EL (cell line): ENCODE data around the gene DNAH14.
"Not testable (repeated sequence)": the region's sequence is repeated elsewhere in the genome, so short reads cannot be mapped to it uniquely, and the experiment has no call there.

Source experiments
- DNase-seq: peaks from one replicate; pipeline ENCODE4 v3.0.0-alpha.2; 2016

Gene DNAH14

DNA sequence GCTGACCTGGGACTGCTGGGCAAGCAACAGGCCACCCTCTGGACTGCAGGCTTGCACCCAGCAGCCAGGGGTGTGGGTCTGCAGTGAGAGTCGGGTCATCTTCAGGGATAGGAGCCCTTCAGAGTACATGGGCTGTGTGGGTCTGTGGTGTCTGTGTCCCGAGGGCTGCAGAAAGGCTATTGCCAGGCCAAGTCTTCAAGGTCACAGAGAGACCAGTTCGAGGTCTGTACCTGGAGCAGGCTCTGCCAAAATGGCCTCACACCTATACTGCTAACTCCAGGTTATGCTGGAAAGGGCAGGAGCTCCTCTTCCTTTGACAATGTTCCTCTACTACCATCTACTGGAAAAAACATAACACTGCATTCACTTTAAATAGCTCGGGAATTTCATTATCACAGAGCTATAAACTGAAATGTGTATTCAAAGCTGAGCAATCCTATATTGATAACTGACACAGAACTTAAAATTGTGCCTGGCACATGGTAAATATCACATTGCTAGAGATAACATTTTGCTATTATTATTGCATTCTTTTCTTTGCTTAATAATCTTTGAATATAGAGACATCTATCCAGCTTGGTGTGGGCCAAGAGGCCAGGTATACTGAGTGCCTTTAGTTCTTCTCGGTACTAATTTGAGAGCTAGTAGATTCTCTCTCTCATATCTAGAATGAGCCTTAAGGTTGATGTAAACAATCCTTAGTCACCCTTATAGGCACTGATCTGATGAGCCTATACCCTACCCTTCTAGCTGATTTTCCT lies 6.9 kb upstream of the DNAH14 start:
- peak; percentile 28 for DNase-seq

DNA sequence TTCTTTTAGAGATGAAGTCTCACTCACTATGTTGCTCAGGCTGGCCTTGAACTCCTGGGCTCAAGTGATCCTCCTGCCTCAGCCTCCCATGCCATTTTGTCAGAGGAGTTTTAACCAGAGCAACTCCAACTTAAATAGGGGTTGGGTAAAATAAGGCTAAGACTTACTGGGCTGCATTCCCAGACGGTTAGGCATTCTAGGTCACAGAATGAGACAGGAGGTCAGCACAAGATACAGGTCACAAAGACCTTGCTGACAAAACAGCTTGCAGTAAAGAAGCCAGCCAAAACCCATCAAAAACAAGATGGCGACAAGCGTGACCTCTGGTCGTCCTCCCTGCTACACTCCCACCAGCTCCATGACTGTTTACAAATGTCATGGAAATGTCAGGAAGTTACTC lies 5.7 kb upstream of the DNAH14 start:
- no peak for DNase-seq

DNA sequence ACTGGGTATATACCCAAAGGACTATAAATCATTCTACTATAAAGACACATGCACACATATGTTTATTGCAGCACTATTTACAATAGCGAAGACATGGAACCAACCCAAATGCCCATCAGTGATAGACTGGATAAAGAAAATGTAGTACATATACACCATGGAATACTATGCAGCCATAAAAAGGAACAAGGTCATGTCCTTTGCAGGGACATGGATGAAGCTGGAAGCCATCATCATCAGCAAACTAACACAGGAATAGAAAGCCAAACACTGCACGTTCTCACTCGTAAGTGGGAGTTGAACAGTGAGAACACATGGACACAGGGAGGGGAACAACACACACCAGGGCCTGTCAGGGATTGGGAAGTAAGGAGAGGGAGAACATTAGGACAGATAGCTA lies 1.8 kb upstream of the DNAH14 start:
- DNase-seq, result not testable (repeated sequence)

- DNase-seq, result no peak
These were observed 569 bp upstream of the DNAH14 start for GRCh38 chr1:224928906-224929305.

DNA sequence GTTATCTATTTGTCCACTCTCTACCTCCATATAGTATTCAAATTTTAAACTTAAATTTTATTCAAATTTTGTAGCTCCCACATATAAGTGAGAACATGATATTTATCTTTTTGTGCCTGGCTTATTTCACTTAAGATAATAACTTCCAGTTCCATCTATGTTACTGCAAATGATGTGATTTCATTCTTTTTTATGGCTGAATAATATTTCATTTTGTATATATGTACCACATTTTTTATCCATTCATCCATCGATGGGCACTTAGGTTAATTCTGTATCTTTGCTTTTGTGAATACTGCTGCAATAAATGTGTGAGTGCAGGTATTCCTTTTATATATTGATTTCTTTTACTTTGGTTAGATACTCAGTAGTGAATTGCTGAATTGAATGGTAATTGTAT lies 2.1 kb downstream of the DNAH14 start:
- no peak for DNase-seq

- DNase-seq, result no peak
These were observed 3.3 kb downstream of the DNAH14 start for GRCh38 chr1:224932607-224933249.

GRCh38 chr1:224933584-224933983 lies 4.1 kb downstream of the DNAH14 start:
- no peak for DNase-seq

- no peak for DNase-seq
These were observed 9.2 kb downstream of the DNAH14 start for GRCh38 chr1:224938652-224939051.

GRCh38 chr1:224939844-224940425 lies 10.5 kb downstream of the DNAH14 start:
- peak; percentile 11 for DNase-seq

DNA sequence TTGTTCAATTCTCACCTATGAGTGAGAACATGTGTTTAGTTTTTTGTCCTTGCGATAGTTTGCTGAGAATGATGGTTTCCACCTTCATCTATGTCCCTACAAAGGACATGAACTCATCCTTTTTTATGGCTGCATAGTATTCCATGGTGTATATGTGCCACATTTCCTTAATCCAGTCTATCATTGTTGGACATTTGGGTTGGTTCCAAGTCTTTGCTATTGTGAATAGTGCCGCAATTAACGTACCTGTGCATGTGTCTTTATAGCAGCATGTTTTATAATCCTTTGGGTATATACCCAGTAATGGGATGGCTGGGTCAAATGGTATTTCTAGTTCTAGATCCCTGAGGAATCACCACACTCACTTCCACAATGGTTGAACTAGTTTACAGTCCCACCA lies 11.3 kb downstream of the DNAH14 start:
- not testable (repeated sequence) for DNase-seq

DNA sequence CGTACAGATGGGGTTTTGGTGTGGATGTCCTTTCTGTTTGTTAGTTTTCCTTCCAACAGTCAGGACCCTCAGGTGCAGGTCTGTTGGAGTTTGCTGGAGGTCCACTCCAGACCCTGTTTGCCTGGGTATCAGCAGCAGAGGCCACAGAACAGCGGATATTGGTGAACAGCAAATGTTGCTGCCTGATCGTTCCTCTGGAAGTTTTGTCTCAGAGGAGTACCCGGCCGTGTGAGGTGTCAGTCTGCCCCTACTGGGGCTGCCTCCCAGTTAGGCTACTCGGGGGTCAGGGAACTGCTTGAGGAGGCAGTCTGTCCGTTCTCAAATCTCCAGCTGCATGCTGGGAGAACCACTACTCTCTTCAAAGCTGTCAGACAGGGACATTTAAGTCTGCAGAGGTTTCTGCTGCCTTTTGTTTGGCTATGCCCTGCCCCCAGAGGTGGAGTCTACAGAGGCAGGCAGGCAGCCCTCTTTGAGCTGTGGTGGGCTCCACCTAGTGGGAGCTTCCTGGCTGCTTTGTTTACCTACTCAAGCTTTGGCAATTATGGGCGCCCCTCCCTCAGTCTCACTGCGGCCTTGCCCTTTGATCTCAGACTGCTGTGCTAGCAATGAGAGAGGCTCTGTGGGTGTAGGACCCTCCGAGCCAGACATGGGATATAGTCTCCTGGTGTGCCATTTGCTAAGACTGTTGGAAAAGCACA lies 16.3 kb downstream of the DNAH14 start:
- not testable (repeated sequence) for DNase-seq

DNA sequence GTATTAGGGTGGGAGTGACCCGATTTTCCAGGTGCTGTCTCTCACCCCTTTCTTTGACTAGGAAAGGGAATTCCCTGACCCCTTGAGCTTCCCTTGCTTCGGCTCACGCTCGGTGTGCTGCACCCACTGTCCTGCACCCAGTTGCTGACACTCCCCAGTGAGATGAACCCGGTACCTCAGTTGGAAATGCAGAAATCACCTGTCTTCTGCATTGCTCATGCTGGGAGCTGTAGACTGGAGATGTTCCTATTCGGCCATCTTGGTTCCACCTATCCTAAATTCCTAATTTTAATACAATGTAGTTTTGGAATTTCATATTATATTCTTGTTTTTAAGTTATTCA lies 16.8 kb downstream of the DNAH14 start:
- DNase-seq, result not testable (repeated sequence)

DNA sequence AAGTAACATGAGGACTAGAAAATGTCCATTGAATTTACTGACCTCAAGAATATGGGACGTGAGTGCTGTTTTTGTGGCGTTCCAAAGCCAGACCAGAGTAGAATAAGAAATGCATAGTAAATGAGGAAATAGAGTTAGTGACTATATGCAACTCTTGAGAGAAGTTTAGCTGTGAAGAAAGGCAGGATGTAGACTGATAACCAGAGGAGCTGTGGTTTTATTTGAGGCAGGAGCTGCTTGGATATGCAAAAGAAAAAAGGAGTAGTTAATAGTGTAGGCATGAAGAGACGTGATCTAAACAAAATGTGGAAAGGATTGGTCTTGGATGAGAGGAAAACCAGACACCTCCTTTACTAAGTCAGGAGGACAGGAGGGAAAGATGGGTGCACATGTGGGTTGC lies 28.2 kb downstream of the DNAH14 start:
- DNase-seq, result no peak

- DNase-seq, result no peak
These were observed 29.0 kb downstream of the DNAH14 start for GRCh38 chr1:224958490-224958889.

- no peak for DNase-seq
These were observed 29.6 kb downstream of the DNAH14 start for GRCh38 chr1:224959115-224959514.

GRCh38 chr1:224959656-224960055 lies 30.2 kb downstream of the DNAH14 start:
- no peak for DNase-seq

DNA sequence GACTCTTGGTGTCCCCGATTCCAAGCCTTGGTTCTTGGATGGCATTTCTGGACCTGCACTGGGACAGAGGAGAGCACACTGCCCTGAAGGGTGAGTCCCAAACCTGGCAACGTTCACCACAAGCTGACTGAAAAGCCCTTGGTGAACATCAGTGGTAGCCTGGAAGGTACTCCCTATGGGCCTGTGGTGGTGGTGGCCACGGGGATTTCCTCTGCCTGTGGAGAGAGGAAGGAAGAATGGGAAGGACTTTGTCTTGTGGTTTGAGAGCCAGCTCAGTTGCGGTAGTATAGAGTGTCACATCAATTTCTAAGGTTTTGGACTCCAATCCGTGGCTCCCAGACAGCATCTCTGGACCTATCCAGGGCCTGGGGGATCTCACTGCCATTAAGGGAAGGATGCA lies 50.7 kb downstream of the DNAH14 start:
- DNase-seq, result no peak

GRCh38 chr1:224981922-224982354 lies 52.5 kb downstream of the DNAH14 start:
- not testable (repeated sequence) for DNase-seq

DNA sequence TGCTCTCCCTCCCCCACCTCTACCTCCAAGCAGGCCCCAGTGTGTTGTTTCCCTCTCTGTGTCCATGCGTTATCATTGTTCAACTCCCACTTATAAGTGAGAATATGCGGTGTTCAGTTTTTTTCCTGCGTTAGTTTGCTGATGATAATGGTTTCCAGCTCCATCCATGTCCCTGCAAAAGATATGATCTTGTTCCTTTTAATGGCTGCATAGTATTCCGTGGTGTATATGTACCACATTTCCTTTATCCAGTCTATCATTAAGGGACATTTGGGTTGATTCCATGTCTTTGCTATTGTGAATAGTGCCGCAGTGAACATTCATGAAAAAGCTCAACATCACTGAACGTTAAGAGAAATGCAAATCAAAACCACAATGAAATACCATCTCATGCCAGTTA lies 58.6 kb downstream of the DNAH14 start:
- no peak for DNase-seq

DNA sequence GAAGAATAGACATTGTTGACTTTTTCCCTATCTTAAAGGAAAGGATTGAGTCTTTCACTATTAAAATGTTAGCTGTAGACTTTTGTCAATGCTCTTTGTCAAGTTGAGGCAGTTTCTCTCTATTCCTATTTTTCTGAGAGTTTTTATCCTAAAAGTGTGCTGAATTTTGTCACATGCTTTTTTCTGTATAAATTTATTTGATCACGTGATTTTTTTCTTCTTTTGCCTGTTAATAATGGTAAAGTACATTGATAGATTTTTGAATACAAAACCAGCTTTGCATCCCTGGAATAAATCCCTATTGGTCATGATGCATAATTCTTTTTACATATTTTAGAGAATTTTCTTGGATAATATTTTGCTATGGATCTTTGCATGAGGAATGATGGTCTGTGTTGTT lies 60.1 kb downstream of the DNAH14 start:
- no peak for DNase-seq

DNA sequence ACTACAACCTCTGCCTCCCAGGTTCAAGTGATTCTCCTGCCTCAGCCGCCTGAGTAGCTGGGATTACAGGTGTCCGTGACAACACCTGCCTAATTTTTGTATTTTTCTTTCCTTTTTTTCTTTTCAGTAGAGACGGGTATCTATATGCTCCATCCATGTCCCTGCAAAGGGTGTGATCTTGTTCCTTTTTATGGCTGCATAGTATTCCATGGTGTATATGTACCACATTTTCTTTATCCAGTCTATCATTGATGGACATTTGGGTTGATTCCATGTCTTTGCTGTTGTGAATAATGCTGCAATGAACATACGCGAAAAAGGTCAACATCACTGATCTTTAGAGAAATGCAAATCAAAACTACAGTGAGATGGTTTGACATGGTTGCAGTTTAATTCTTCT lies 62.1 kb downstream of the DNAH14 start:
- not testable (repeated sequence) for DNase-seq

DNA sequence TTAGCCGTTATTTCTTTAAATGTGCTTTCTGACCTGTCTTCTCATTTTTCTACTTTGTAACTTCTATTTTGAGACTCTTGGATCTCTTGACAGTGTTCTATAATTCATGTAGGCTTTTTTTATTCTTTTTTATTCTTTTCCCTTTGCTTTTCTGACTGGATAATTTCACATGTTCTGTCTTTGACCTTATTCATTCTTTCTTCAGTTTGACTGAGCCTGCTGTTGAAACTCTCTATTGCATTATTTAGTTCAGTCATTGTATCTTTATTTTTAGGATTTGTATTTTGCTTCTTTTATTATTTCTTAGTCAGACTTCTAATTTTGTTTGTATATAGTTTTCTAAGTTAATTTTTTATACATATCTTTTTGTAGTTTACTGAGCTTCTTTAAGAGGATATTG lies 66.1 kb downstream of the DNAH14 start:
- no peak for DNase-seq

DNA sequence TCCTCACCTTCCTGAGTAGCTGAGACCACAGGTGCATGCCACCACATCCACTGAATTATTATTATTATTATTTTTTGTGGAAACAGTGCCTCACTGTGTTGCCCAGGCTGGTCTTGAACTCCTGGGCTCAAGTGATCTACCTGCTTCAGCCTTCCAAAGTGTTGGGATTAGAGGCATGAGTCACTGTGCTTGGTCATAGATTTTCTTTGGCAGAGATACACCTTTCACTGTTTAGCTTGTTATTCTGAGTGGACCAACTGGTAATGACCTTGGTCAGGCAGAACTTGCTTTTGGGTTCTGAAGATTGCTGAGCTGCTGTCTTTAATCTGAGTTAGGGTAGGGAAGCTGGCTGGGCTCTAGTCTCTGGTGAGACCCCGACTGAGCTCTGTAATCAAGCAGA lies 66.8 kb downstream of the DNAH14 start:
- no peak for DNase-seq

DNA sequence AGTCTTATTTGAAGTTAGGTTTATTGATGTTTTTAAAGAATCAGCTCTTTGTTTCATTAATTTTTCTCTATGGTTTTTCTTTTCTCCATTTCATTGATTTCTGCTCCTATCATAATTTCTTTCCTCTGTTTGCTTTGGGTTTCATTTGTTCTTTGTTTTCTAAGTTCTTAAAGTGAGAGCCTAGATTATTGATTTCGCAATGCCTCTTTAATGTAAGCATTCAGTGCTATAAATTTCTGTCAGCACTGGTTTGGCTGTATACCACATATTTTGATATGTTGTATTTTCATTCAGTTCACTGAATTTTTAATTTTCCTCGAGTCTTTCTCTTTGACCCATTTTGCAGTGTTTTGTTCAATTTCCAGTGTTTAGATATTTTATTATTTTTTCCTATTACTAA lies 68.7 kb downstream of the DNAH14 start:
- no peak for DNase-seq
